Activated CD8-positive, alpha-beta T cell treated with anti-CD3 and anti-CD28 coated beads, Interleukin-2, amount 10 ng/mL, durations not matched to agents 7 days and 5 days (primary cell): Measurements from ENCODE around the gene GLRX. TPM values are rescaled to one million over a fixed set of nuclear protein-coding genes. Genes with fewer than 3 reads are reported as not detected.
"Not testable (repeated sequence)": the region's sequence is repeated elsewhere in the genome, so short reads cannot be mapped to it uniquely, and the experiment has no call there.

Experiments used
- ATAC-seq: fragments of 150-1000 bp; cut with Tn5 transposase; one replicate; pipeline ENCODE4 v1.10.0; 2021; ENCODE audit warnings: moderate library complexity
- CTCF ChIA-PET: fragments of 350-600 bp; sonication (Branson Sonifier 250); formaldehyde crosslinking; loops from one replicate; lab custom pipeline; 2021; ENCODE audit warnings: antibody characterized with exemption; lab: Charles Lee
- POLR2A ChIA-PET: fragments of 350-600 bp; sonication (Branson Sonifier 250); formaldehyde crosslinking; loops from one replicate; lab custom pipeline; 2021; ENCODE audit warnings: antibody characterized with exemption; lab: Charles Lee
- DNase-seq: peaks from one replicate; pipeline ENCODE4 v3.0.0-alpha.2; 2020
- H3K27ac Mint-ChIP-seq: one replicate; pipeline ENCODE4 v1.8.0; 2021; ENCODE audit warnings: mild to moderate bottlenecking, mixed read lengths
- H3K27me3 Mint-ChIP-seq: one replicate; pipeline ENCODE4 v1.8.0; 2021; ENCODE audit warnings: low read depth, mixed read lengths
- H3K36me3 Mint-ChIP-seq: one replicate; pipeline ENCODE4 v1.8.0; 2021; ENCODE audit warnings: low read depth, mixed read lengths
- H3K4me1 Mint-ChIP-seq: one replicate; pipeline ENCODE4 v1.8.0; 2021; ENCODE audit warnings: low read depth, mixed read lengths
- H3K4me3 Mint-ChIP-seq: one replicate; pipeline ENCODE4 v1.8.0; 2021; ENCODE audit warnings: mild to moderate bottlenecking, mixed read lengths
- H3K9me3 Mint-ChIP-seq: one replicate; pipeline ENCODE4 v1.8.0; 2022; ENCODE audit warnings: mixed read lengths; ENCODE audit not compliant: insufficient read depth
- total RNA-seq, 2 experiments: library from RNA; stranded (reverse); gene quantifications; one replicate each; pipeline ENCODE4 v1.2.3, GENCODE V29; 2021

The GLRX gene
- total RNA-seq, 2 experiments from 2014 or later, result 65.4 to 67.4 TPM

DNA sequence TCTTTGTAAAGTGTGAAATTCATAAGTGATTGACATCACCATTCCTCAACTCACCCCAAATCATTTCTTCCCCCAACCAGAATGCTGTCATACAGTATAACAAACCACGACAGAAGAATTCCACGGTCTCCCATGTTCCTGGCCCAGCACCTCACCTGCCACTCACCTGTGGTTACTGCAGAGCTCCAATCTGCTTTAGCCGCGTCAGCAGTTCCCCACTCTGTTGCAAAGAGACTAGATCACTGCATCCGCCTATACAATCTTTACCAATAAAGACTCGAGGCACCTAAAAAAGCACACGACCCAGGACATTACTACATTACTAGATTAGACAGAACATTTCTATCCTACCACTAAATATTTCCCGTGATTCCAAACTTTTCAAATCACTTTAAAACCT is 6.2 kb downstream of the GLRX start:
- no peak for DNase-seq
- ChIA-PET POLR2A (no interaction called here), CTCF (interaction anchor here (0.8 to 9.8 kb wide), 6 partner anchors 8 to 1053 kb away, joined by 3 to 130 read pairs (median 3); no protein-coding TSS in a partner anchor)
- H3K9me3 Mint-ChIP-seq, result no peaks in the 10 kb centered on the region
- no peak for ATAC-seq
- peaks cover 87% of the 10 kb centered on the region for H3K4me1 Mint-ChIP-seq
- H3K36me3 Mint-ChIP-seq, result peaks cover 64% of the 10 kb centered on the region
- no peaks in the 10 kb centered on the region for H3K27me3 Mint-ChIP-seq
- peak overlapping the region; percentile 6 for H3K27ac Mint-ChIP-seq
- no peak overlapping the region for H3K4me3 Mint-ChIP-seq

DNA sequence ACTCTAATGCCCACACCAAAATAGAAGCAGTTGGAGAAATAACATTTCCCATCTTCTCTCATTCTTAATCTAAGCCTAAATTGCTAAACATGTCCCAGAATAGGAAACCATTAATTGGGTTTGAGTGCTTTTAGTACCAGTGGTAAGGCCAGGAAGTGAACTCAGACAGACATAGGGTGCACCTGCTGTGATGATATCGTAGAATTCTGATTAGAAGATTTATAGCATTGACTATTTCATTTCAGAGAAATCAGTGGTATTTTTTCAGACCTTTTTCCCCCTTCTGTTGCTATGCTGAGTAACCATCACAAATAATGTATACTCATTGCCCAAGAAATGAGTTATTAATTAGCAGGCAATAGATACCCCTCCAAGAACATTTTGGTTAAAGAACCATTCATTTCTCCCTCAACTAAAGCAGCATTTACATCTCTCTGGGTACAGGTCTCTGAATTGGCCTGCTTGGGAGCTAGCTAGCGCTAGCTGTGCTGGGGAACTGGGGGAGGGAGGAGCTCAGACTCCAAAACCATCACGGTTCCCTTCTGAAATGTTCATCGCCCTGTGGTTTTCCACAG is 7.3 kb downstream of the GLRX start:
- DNase-seq, result no peak
- ChIA-PET POLR2A (no interaction called here), CTCF (interaction anchor here (2.3 kb wide), 1 partner anchor 34 kb away, joined by 11 read pairs; no protein-coding TSS in a partner anchor)
- Mint-ChIP-seq H3K27me3 (no peaks in the 10 kb centered on the region), H3K36me3 (peaks cover 64% of the 10 kb centered on the region), H3K9me3 (no peaks in the 10 kb centered on the region), H3K4me3 (no peak overlapping the region), H3K4me1 (peaks cover 87% of the 10 kb centered on the region), H3K27ac (peak overlapping the region; percentile 14)
- no peak for ATAC-seq

DNA sequence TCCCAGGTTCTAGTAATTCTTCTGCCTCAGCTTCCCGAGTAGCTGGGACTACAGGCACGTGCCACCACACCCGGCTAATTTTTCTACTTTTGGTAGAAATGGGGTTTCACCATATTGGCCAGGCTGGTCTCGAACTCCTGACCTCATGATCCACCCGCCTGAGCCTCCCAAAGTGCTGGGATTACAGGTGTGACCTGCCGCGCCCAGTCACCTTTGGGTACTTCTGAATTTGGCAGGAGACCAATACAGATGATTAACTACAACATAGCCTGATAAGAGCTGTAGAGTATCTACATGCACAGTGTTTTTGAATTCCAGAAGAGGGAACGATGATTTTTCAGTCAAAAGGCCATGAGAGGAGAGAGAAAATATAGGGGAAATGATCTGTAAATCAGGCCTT is 9.5 kb downstream of the GLRX start:
- ChIA-PET POLR2A (interaction anchor here (1.6 kb wide), 1 partner anchor 10 kb away, joined by 6 read pairs; the partner anchor contains the start of gene GLRX), CTCF (interaction anchor here (1.3 to 3.2 kb wide), 5 partner anchors 8 to 34 kb away, joined by 3 to 15 read pairs (median 3); partner anchors contain the start of gene GLRX)
- not testable (repeated sequence) for H3K27ac Mint-ChIP-seq, ATAC-seq, H3K27me3 Mint-ChIP-seq, DNase-seq, H3K9me3 Mint-ChIP-seq, H3K4me3 Mint-ChIP-seq
- peaks cover 90% of the 10 kb centered on the region for H3K4me1 Mint-ChIP-seq
- peaks cover 61% of the 10 kb centered on the region for H3K36me3 Mint-ChIP-seq

DNA sequence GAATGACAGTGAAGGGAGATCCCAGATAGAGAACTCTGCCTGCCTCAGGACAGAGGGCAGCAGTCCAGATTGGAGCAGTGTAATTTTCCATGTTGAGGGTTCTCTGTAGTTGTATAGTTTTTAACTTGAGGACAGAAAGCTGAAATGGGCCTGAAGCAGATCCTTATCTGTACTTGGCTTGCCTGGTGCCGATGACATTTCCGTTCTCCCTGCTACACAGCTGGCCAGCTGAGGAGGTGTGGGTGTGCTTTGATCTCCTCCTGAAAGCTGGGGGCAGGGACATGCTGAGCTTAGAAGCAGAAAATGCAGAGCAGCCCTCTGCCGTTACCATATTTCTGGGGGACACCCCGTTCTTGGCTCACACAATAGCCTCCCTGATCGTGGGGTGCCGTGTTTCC is 10.5 kb downstream of the GLRX start:
- DNase-seq (peak; percentile 56), ATAC-seq (peak; percentile 38)
- Mint-ChIP-seq H3K27ac (peak overlapping the region; percentile 72), H3K9me3 (no peaks in the 10 kb centered on the region), H3K27me3 (no peaks in the 10 kb centered on the region), H3K4me1 (peaks cover 88% of the 10 kb centered on the region), H3K4me3 (peak overlapping the region; percentile 53), H3K36me3 (peaks cover 59% of the 10 kb centered on the region)
- ChIA-PET CTCF (interaction anchor here (1.2 to 3.2 kb wide), 5 partner anchors 7 to 35 kb away, joined by 3 to 15 read pairs (median 4); partner anchors contain the start of gene GLRX), POLR2A (interaction anchor here (0.7 to 1.6 kb wide), 3 partner anchors 10 to 13 kb away, joined by 3 to 6 read pairs (median 3); partner anchors contain the start of gene GLRX)

DNA sequence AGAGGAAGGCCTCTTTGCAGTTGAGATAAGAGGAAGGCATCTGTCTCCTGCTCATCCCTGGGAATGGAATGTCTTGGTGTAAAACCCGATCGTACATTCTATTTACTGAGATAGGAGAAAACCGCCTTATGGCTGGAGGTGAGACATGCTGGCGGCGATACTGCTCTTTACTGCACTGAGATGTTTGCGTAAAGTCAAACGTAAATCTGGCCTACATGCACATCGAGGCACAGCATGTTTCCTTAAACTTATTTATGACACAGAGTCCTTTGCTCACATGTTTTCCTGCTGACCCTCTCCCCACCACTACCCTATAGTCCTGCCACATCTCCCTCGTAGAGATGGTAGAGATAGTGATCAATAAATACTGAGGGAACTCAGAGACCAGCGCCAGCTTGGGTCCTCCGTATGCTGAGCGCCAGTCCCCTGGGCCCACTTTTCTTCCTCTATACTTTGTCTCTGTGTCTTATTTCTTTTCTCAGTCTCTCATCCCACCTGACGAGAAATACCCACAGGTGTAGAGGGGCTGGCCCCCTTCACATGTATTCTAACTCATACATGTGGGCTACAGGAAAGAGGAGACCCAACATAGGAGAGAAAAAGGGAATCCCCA is 11.0 kb downstream of the GLRX start:
- peaks cover 57% of the 10 kb centered on the region for H3K36me3 Mint-ChIP-seq
- not testable (repeated sequence) for H3K27me3 Mint-ChIP-seq, DNase-seq, ATAC-seq, H3K9me3 Mint-ChIP-seq
- peak overlapping the region; percentile 72 for H3K27ac Mint-ChIP-seq
- ChIA-PET CTCF (interaction anchor here (1.2 to 4.3 kb wide), 7 partner anchors 10 to 35 kb away, joined by 3 to 80 read pairs (median 5); partner anchors contain the start of gene GLRX), POLR2A (interaction anchor here (1.6 to 4.7 kb wide), 2 partner anchors 11 kb away, joined by 6 to 53 read pairs; partner anchors contain the start of gene GLRX)
- peaks cover 83% of the 10 kb centered on the region for H3K4me1 Mint-ChIP-seq
- H3K4me3 Mint-ChIP-seq, result peak overlapping the region; percentile 53

DNA sequence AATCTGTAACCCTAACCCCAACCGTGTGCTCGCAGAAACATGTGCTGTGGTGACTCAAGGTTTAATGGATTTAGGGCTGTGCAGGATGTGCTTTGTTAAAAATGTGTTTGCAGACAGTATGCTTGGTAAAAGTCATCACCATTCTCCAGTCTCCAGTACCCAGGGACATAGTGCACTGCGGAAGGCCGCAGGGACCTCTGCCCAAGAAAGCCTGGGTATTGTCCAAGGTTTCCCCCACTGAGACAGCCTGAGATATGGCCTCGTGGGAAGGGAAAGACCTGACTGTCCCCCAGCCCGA is 11.5 kb downstream of the GLRX start:
- H3K4me1 Mint-ChIP-seq, result peaks cover 78% of the 10 kb centered on the region
- H3K27me3 Mint-ChIP-seq, H3K9me3 Mint-ChIP-seq, ATAC-seq, DNase-seq: not testable (repeated sequence)
- peaks cover 56% of the 10 kb centered on the region for H3K36me3 Mint-ChIP-seq
- H3K4me3 Mint-ChIP-seq, result peak overlapping the region; percentile 72
- POLR2A ChIA-PET, result interaction anchor here (1.2 to 4.7 kb wide), 2 partner anchors 11 to 24 kb away, joined by 5 to 53 read pairs; partner anchors contain the start of gene GLRX
- CTCF ChIA-PET, result interaction anchor here (0.9 to 5.2 kb wide), 8 partner anchors 8 to 145 kb away, joined by 3 to 80 read pairs (median 4); no protein-coding TSS in a partner anchor
- H3K27ac Mint-ChIP-seq, result peak overlapping the region; percentile 82

DNA sequence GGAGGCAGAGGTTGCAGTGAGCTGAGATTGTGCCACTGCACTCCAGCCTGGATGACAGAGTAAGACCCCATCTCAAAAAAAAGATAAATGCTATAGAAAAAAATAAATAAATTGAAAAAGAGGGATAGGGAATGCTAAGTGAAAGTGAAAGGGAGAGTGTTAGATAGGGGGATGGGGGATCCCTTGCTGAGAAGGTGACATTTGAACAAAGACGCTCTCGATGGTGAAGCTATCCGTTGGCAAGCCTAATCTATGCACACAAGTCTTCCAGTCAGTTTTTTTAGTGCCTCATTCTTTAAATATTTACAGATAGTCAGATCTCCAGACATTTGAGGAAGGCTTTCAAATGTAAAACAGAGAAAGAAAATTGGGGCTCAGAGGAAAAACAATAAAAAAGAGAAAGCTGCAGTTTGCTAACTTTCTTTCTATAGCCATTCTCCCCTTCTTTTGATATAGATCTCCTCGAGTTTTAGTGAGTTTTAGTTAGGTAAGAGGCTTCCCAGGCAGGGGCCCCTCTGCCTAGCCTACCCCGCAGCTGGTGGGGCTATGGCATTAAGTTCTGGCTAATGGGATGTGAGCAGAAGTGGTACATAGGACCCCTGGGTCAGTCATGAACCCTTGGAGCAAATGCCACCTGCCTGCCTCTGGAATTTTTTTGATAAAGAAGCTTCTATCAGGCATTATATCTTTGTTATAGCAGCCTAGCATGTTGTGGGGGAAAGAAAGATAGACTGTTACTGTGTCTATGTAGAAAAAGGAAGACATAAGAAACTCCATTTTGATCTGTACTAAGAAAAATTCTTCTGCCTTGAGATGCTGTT is 12.0 kb downstream of the GLRX start:
- H3K27me3 Mint-ChIP-seq, result no peaks in the 10 kb centered on the region
- H3K36me3 Mint-ChIP-seq, result peaks cover 50% of the 10 kb centered on the region
- ChIA-PET CTCF (interaction anchor here (0.9 to 5.2 kb wide), 12 partner anchors 9 to 144 kb away, joined by 3 to 80 read pairs (median 6); partner anchors contain the start of gene GLRX), POLR2A (interaction anchor here (1.1 to 4.7 kb wide), 3 partner anchors 12 to 851 kb away, joined by 3 to 53 read pairs (median 5); partner anchors contain the start of gene GLRX)
- ATAC-seq, result no peak
- H3K4me1 Mint-ChIP-seq, result peaks cover 73% of the 10 kb centered on the region
- peak overlapping the region; percentile 85 for H3K27ac Mint-ChIP-seq
- H3K4me3 Mint-ChIP-seq, result peak overlapping the region; percentile 72
- H3K9me3 Mint-ChIP-seq, result no peaks in the 10 kb centered on the region
- DNase-seq, result no peak

DNA sequence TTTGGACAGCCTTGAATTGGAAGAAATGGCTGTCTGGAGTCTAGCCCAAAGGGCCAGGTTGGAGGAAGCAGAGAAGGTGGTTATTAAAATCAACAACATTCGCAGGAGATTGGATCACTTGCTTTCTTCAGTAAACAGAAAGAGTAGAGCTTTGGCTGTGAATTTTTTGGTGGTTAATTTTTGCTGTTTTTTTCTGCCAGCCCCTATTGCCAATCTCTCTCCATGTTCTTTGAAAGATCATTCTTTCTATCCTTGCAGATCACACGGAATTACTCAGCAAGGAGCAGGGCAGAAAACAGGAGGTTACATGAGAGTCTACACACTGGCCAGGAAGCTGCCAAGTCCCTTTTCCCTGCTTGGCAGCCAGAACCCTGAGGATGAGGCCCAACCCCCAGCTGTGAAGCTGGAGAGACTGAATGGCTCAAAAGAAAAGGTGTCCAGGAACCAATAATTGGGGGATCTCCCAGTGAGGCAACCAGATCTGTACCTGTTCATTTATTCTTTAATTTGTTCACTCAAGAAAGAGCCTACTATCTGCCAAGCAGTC is 13.0 kb downstream of the GLRX start:
- no peak for ATAC-seq
- peak overlapping the region; percentile 72 for H3K4me3 Mint-ChIP-seq
- H3K9me3 Mint-ChIP-seq, result no peaks in the 10 kb centered on the region

DNA sequence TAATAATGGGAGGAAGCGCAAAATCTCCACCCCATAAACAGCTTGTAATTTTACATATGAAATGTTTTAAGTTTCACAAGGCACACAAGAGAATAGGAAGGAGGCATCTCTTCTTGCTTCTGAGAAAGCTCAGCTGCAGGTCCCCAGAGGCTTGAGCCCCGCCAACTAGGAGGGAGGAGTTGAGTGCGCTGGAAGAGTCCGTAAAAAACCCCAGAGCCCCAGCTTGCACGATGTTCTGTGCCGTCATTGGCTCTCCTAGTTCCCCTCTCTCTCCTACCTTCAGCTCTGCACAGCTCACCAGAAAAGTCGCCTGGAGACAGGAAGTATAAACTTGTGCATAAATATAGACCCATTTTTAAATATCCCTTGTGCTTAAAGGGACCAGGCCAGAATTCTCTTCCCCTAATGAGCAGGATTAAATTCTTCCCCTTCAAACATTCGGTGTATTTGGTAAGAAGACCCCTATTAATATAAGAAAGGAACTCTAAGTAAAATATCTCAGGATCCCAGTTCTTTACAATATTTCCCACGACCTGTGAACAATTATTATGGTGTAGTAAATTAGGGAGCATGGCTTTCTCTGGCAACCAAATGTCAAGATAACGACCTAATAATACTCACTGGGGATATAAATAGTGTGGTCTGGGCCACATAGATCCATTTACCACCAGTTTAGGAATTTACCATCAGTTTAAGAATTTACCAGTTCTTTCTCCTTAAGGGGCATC is 13.7 kb downstream of the GLRX start:
- DNase-seq (peak; percentile 92), ATAC-seq (peak; percentile 100)
- peaks cover 62% of the 10 kb centered on the region for H3K4me1 Mint-ChIP-seq
- ChIA-PET CTCF (interaction anchor here (0.7 to 5.2 kb wide), 19 partner anchors 8 to 164 kb away, joined by 3 to 80 read pairs (median 4); partner anchors contain the start of gene GLRX), POLR2A (interaction anchor here (1.0 to 4.7 kb wide), 2 partner anchors 9 to 13 kb away, joined by 3 to 53 read pairs; partner anchors contain the start of gene GLRX)
- no peaks in the 10 kb centered on the region for H3K9me3 Mint-ChIP-seq
- H3K36me3 Mint-ChIP-seq, result peaks cover 36% of the 10 kb centered on the region
- H3K4me3 Mint-ChIP-seq, result peak overlapping the region; percentile 58
- H3K27ac Mint-ChIP-seq, result peak overlapping the region; percentile 85
- H3K27me3 Mint-ChIP-seq, result no peaks in the 10 kb centered on the region

More for the DNA sequence above, 13.0 kb downstream of the GLRX start:
- no peaks in the 10 kb centered on the region for H3K27me3 Mint-ChIP-seq
- ChIA-PET POLR2A (interaction anchor here (1.0 to 4.7 kb wide), 3 partner anchors 9 to 852 kb away, joined by 3 to 53 read pairs (median 3); partner anchors contain the start of gene GLRX), CTCF (interaction anchor here (1.1 to 5.2 kb wide), 15 partner anchors 8 to 165 kb away, joined by 3 to 80 read pairs (median 6); partner anchors contain the start of gene GLRX)
- peaks cover 64% of the 10 kb centered on the region for H3K4me1 Mint-ChIP-seq
- DNase-seq, result no peak
- H3K36me3 Mint-ChIP-seq, result peaks cover 43% of the 10 kb centered on the region
- H3K27ac Mint-ChIP-seq, result peak overlapping the region; percentile 85

DNA sequence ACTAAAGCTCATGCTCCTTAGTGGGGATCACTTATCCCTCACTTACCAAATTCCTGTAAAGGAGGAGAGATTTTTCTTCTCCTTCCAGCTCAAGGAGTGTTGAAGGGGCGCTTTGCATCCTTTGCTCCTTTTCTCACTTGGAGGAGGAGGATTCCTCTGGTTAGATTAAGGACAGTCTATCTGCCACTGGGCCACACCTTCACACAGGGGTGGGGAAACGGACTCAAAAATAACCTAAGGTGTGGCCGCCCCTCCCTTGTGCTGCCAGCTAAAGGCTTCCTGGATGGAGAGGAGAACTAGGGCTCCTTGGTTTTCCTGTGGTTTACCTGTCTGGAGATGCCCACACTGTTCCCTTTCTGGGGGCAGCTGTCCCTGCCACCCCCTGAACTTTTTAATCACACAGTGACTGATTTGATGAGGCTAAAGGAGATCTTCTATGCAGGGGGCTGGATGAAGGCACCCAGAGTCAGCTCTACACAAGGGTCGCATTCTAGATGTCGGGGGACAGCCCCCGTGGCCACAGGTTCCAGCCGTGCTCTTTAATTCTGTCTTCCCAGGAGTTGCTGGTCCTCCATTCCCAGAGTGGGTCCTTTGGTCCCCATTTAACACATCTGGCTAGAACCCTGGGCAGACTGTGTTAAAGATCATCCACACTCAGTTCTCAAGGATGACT is 14.4 kb downstream of the GLRX start:
- H3K4me1 Mint-ChIP-seq, result peaks cover 58% of the 10 kb centered on the region
- DNase-seq (no peak), ATAC-seq (peak; percentile 5)
- H3K4me3 Mint-ChIP-seq, result peak overlapping the region; percentile 58
- H3K27me3 Mint-ChIP-seq, result no peaks in the 10 kb centered on the region
- ChIA-PET CTCF (interaction anchor here (0.7 to 5.2 kb wide), 18 partner anchors 9 to 185 kb away, joined by 3 to 80 read pairs (median 4); partner anchors contain the start of gene GLRX), POLR2A (interaction anchor here (1.0 to 4.7 kb wide), 2 partner anchors 14 to 29 kb away, joined by 4 to 53 read pairs; partner anchors contain the start of gene GLRX)
- H3K36me3 Mint-ChIP-seq, result peaks cover 31% of the 10 kb centered on the region
- no peaks in the 10 kb centered on the region for H3K9me3 Mint-ChIP-seq
- H3K27ac Mint-ChIP-seq, result peak overlapping the region; percentile 85
